ENCODE results near the gene ITPR2.
"Not testable (repeated sequence)": the region's sequence is repeated elsewhere in the genome, so short reads cannot be mapped to it uniquely, and the experiment has no call there.

ITPR2 gene

GRCh38 chr12:26777236-26777635, 55.8 kb downstream of the ITPR2 start:
- H3K4me3 ChIP-seq (ENCODE audit: severe bottlenecking): no peak overlapping the region
- no peak for DNase-seq (ENCODE audit: low spot score)
- H3K4me1 ChIP-seq (ENCODE audit: insufficient read depth, poor library complexity, severe bottlenecking): no peaks in the 10 kb centered on the region
- no peak overlapping the region for H3K27ac ChIP-seq (ENCODE audit: poor library complexity, severe bottlenecking)
- H3K27me3 ChIP-seq (ENCODE audit: insufficient read depth, poor library complexity, severe bottlenecking): no peaks in the 10 kb centered on the region
- ATAC-seq (ENCODE audit: low read depth): no peak
- H3K36me3 ChIP-seq (ENCODE audit: low read depth): no peaks in the 10 kb centered on the region
- no peaks in the 10 kb centered on the region for H3K9me3 ChIP-seq (ENCODE audit: severe bottlenecking)
- TF ChIP-seq, protein P1, sequence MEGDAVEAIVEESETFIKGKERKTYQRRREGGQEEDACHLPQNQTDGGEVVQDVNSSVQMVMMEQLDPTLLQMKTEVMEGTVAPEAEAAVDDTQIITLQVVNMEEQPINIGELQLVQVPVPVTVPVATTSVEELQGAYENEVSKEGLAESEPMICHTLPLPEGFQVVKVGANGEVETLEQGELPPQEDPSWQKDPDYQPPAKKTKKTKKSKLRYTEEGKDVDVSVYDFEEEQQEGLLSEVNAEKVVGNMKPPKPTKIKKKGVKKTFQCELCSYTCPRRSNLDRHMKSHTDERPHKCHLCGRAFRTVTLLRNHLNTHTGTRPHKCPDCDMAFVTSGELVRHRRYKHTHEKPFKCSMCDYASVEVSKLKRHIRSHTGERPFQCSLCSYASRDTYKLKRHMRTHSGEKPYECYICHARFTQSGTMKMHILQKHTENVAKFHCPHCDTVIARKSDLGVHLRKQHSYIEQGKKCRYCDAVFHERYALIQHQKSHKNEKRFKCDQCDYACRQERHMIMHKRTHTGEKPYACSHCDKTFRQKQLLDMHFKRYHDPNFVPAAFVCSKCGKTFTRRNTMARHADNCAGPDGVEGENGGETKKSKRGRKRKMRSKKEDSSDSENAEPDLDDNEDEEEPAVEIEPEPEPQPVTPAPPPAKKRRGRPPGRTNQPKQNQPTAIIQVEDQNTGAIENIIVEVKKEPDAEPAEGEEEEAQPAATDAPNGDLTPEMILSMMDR (IDR thresholded peaks at IDR 0.05; ENCODE audit: poor library complexity, severe bottlenecking): no peak

DNA sequence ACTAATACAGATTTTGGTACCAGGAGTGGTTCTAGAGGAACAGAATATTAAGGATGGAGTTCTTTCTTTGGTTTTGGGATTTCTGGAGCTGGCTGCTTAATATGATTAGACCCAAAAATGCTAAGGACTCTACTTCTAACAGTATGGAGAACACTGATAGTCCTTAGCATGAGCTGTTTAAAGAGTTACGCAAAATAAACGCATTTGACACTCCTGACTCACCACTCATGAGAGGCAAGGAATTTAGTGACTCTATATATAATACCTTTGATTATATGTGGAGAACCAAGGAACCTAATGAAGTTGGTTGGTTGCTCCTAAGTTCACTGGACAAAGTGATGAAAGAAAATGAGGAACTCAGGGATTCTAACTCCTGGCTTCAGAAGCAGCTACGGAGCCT, 57.0 kb downstream of the ITPR2 start:
- H3K27ac ChIP-seq (ENCODE audit: poor library complexity, severe bottlenecking); H3K27me3 ChIP-seq (ENCODE audit: insufficient read depth, poor library complexity, severe bottlenecking); H3K4me1 ChIP-seq (ENCODE audit: insufficient read depth, poor library complexity, severe bottlenecking); H3K4me3 ChIP-seq (ENCODE audit: severe bottlenecking); H3K9me3 ChIP-seq (ENCODE audit: severe bottlenecking); H3K36me3 ChIP-seq (ENCODE audit: low read depth); DNase-seq (ENCODE audit: low spot score); ATAC-seq (ENCODE audit: low read depth): not testable (repeated sequence)

GRCh38 chr12:26773313-26774104, 59.5 kb downstream of the ITPR2 start:
- no peaks in the 10 kb centered on the region for H3K4me1 ChIP-seq (ENCODE audit: insufficient read depth, poor library complexity, severe bottlenecking)
- DNase-seq (ENCODE audit: low spot score): no peak
- H3K9me3 ChIP-seq (ENCODE audit: severe bottlenecking): no peaks in the 10 kb centered on the region
- no peak overlapping the region for H3K4me3 ChIP-seq (ENCODE audit: severe bottlenecking)
- TF ChIP-seq, protein P1 (IDR thresholded peaks at IDR 0.05; ENCODE audit: poor library complexity, severe bottlenecking): no peak
- no peak overlapping the region for H3K27ac ChIP-seq (ENCODE audit: poor library complexity, severe bottlenecking)
- no peak for ATAC-seq (ENCODE audit: low read depth)
- no peaks in the 10 kb centered on the region for H3K27me3 ChIP-seq (ENCODE audit: insufficient read depth, poor library complexity, severe bottlenecking)
- H3K36me3 ChIP-seq (ENCODE audit: low read depth): no peaks in the 10 kb centered on the region

GRCh38 chr12:26771861-26772260, 61.1 kb downstream of the ITPR2 start:
- Histone ChIP-seq H3K4me1 (ENCODE audit: insufficient read depth, poor library complexity, severe bottlenecking) (no peaks in the 10 kb centered on the region), H3K27me3 (ENCODE audit: insufficient read depth, poor library complexity, severe bottlenecking) (no peaks in the 10 kb centered on the region), H3K9me3 (ENCODE audit: severe bottlenecking) (no peaks in the 10 kb centered on the region), H3K27ac (ENCODE audit: poor library complexity, severe bottlenecking) (no peak overlapping the region), H3K4me3 (ENCODE audit: severe bottlenecking) (no peak overlapping the region), H3K36me3 (ENCODE audit: low read depth) (no peaks in the 10 kb centered on the region)
- DNase-seq (ENCODE audit: low spot score) (no peak), ATAC-seq (ENCODE audit: low read depth) (no peak)
- TF ChIP-seq, protein P1 (IDR thresholded peaks at IDR 0.05; ENCODE audit: poor library complexity, severe bottlenecking): no peak

DNA sequence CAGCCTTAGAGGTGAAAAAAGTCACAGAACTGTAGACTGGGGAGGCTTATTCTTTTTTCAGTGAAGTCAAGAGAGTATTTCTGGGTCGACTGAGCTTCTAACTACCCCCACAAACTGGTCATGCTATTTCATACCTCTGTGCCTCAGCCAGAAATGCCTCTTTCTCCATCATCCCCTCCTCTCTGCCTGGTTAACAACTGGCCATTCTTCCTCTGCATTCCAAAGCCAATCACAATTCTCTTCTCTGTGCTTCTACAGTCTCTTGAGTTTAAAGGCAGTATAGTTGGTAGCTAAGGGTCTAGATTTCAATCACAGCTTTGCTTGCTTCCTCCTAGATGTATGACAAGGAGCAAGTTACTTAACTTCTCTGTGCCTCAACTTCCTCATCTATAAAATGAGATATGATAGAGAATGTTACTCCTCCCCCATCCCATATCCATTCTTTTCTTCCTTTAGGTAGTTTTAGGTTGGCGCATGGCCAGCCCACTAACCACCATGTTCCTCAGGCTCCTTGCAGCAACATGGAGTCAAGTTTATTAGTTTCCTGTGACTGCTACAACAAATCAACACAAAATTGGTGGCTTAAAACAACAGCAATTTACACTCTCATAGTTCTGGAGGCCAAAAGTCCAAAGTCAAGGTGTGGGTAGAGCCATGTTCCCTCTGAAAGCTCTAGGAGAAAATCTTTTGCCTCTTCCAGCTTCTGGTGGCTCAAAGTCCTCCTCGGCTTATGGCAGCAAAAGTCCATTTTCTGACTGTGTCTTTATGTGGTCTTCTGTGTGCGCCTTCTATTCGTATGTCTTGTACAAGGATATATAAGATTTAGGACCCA, 62.5 kb downstream of the ITPR2 start:
- no peaks in the 10 kb centered on the region for H3K27me3 ChIP-seq (ENCODE audit: insufficient read depth, poor library complexity, severe bottlenecking)
- H3K4me1 ChIP-seq (ENCODE audit: insufficient read depth, poor library complexity, severe bottlenecking): no peaks in the 10 kb centered on the region
- no peak overlapping the region for H3K4me3 ChIP-seq (ENCODE audit: severe bottlenecking)
- TF ChIP-seq, protein P1 (IDR thresholded peaks at IDR 0.05; ENCODE audit: poor library complexity, severe bottlenecking): no peak
- H3K36me3 ChIP-seq (ENCODE audit: low read depth): no peaks in the 10 kb centered on the region
- ATAC-seq (ENCODE audit: low read depth) (no peak), DNase-seq (ENCODE audit: low spot score) (no peak)
- H3K9me3 ChIP-seq (ENCODE audit: severe bottlenecking): no peaks in the 10 kb centered on the region
- H3K27ac ChIP-seq (ENCODE audit: poor library complexity, severe bottlenecking): no peak overlapping the region
